ENCODE data around the gene HGF.

Gene HGF

GRCh38 chr7:81693894-81694293 is 76.0 kb downstream of the HGF start:
- no peak overlapping the region for H3K27ac ChIP-seq (replicated peaks)
- no peaks in the 10 kb centered on the region for H3K27me3 ChIP-seq (ENCODE audit: insufficient read depth, poor library complexity, severe bottlenecking)
- no peak for DNase-seq (ENCODE audit: low read depth in 1 of 2, low spot score in 1 of 2)
- no peak for TF ChIP-seq POLR2AphosphoS5 (IDR thresholded peaks at IDR 0.05; ENCODE audit: low read depth)
- TF ChIP-seq GABPA (IDR thresholded peaks at IDR 0.05; ENCODE audit: low read depth) = no peak
- TF ChIP-seq SPI1 (IDR thresholded peaks at IDR 0.05; ENCODE audit: borderline replicate concordance, low read depth) = no peak
- no peak for TF ChIP-seq REST (IDR thresholded peaks at IDR 0.05; ENCODE audit: insufficient replicate concordance, low read depth)
- no peak for TF ChIP-seq CTCF (IDR thresholded peaks at IDR 0.05; ENCODE audit: insufficient read depth, low read length)
- no peak overlapping the region for H3K4me3 ChIP-seq (replicated peaks; ENCODE audit: insufficient read depth, low read length)

- TF ChIP-seq POLR2AphosphoS5 (IDR thresholded peaks at IDR 0.05; ENCODE audit: low read depth) (no peak), CTCF (IDR thresholded peaks at IDR 0.05; ENCODE audit: insufficient read depth, low read length) (no peak), SPI1 (IDR thresholded peaks at IDR 0.05; ENCODE audit: borderline replicate concordance, low read depth) (no peak), REST (IDR thresholded peaks at IDR 0.05; ENCODE audit: insufficient replicate concordance, low read depth) (no peak), GABPA (IDR thresholded peaks at IDR 0.05; ENCODE audit: low read depth) (no peak)
- no peaks in the 10 kb centered on the region for H3K27me3 ChIP-seq (ENCODE audit: insufficient read depth, poor library complexity, severe bottlenecking)
- H3K27ac ChIP-seq (replicated peaks) = no peak overlapping the region
- DNase-seq (ENCODE audit: low read depth in 1 of 2, low spot score in 1 of 2) = no peak
- no peak overlapping the region for H3K4me3 ChIP-seq (replicated peaks; ENCODE audit: insufficient read depth, low read length)
Measured at GRCh38 chr7:81693080-81693479, 76.8 kb downstream of the HGF start.

- DNase-seq (ENCODE audit: low read depth in 1 of 2, low spot score in 1 of 2) = no peak
- Histone ChIP-seq H3K27me3 (ENCODE audit: insufficient read depth, poor library complexity, severe bottlenecking) (no peaks in the 10 kb centered on the region), H3K4me3 (replicated peaks; ENCODE audit: insufficient read depth, low read length) (no peak overlapping the region), H3K27ac (replicated peaks) (no peak overlapping the region)
- no peak for TF ChIP-seq POLR2AphosphoS5 (IDR thresholded peaks at IDR 0.05; ENCODE audit: low read depth)
- TF ChIP-seq CTCF (IDR thresholded peaks at IDR 0.05; ENCODE audit: insufficient read depth, low read length) = no peak
- no peak for TF ChIP-seq SPI1 (IDR thresholded peaks at IDR 0.05; ENCODE audit: borderline replicate concordance, low read depth)
- TF ChIP-seq GABPA (IDR thresholded peaks at IDR 0.05; ENCODE audit: low read depth) = no peak
- no peak for TF ChIP-seq REST (IDR thresholded peaks at IDR 0.05; ENCODE audit: insufficient replicate concordance, low read depth)
Measured at GRCh38 chr7:81692146-81692905, 77.5 kb downstream of the HGF start.

Measured in HL-60 (cell line).